Measurements from ENCODE around the gene RAD9B.

GRCh38 chr12:110503432-110503831, 1.3 kb downstream of the RAD9B start:
- no peak for TF ChIP-seq EZH2 (IDR thresholded peaks at IDR 0.05; ENCODE audit: insufficient read depth, poor library complexity, severe bottlenecking)
- no peak for TF ChIP-seq EZH2phosphoT487 (IDR thresholded peaks at IDR 0.05; ENCODE audit: insufficient read depth, low read depth)
